SK-N-SH treated with all-trans-retinoic acid at 6 μM for 48 hours (cell line): ENCODE data around the gene RAPGEF4.

Experiments used
- ATAC-seq: fragments of 200-7000 bp; cut with Tn5 transposase; 3 replicates; pipeline ENCODE4 v1.9.1; 2020; ENCODE audit warnings: mild to moderate bottlenecking, moderate library complexity
- ARNTL ChIP-seq: fragments of 450-650 bp; formaldehyde crosslinking; IDR thresholded peaks from 2 replicates; pipeline ENCODE4 v1.5.0; 2020; ENCODE audit warnings: low read depth, mild to moderate bottlenecking, moderate library complexity, borderline replicate concordance
- CREB5 ChIP-seq: fragments of 250-450 bp; sonication (Bioruptor Pico); IDR thresholded peaks from 2 replicates; pipeline ENCODE4 v1.5.1; 2020; ENCODE audit warnings: low read depth, mild to moderate bottlenecking, moderate library complexity
- CSDC2 ChIP-seq: fragments of 250-450 bp; sonication (Bioruptor Pico); IDR thresholded peaks from 2 replicates; pipeline ENCODE4 v1.5.0; 2020; ENCODE audit warnings: mild to moderate bottlenecking, moderate library complexity
- CSRNP3 ChIP-seq: fragments of 250-450 bp; sonication (Bioruptor Pico); IDR thresholded peaks from 2 replicates; pipeline ENCODE4 v1.5.1; 2021; ENCODE audit warnings: mild to moderate bottlenecking, moderate library complexity
- ESRRG ChIP-seq: fragments of 250-450 bp; sonication (Bioruptor Pico); IDR thresholded peaks from 2 replicates; pipeline ENCODE4 v1.6.1; 2021; ENCODE audit warnings: mild to moderate bottlenecking
- GLIS3 ChIP-seq: fragments of 250-450 bp; sonication (Bioruptor Pico); IDR thresholded peaks from 2 replicates; pipeline ENCODE4 v1.5.0; 2020; ENCODE audit warnings: mild to moderate bottlenecking, moderate library complexity
- ISL1 ChIP-seq: fragments of 250-450 bp; sonication (Bioruptor Pico); IDR thresholded peaks from 2 replicates; pipeline ENCODE4 v2.1.2; 2022; ENCODE audit warnings: mild to moderate bottlenecking, moderate library complexity
- OSR1 ChIP-seq: fragments of 250-450 bp; sonication (Bioruptor Pico); IDR thresholded peaks from 2 replicates; pipeline ENCODE4 v1.8.0; 2022; ENCODE audit warnings: moderate library complexity, mild to moderate bottlenecking, inconsistent platforms
- PATZ1 ChIP-seq: fragments of 250-450 bp; sonication (Bioruptor Pico); IDR thresholded peaks from 2 replicates; pipeline ENCODE4 v1.8.0; 2020; ENCODE audit warnings: mild to moderate bottlenecking, moderate library complexity, borderline replicate concordance
- POU6F1 ChIP-seq: fragments of 250-450 bp; sonication (Bioruptor Pico); IDR thresholded peaks from 2 replicates; pipeline ENCODE4 v1.8.0; 2021; ENCODE audit warnings: low read depth, mild to moderate bottlenecking, moderate library complexity, borderline replicate concordance
- PPARA ChIP-seq: fragments of 250-450 bp; sonication (Bioruptor Pico); IDR thresholded peaks from 2 replicates; pipeline ENCODE4 v1.5.0; 2020; ENCODE audit warnings: mild to moderate bottlenecking, borderline replicate concordance
- RARB ChIP-seq: fragments of 250-450 bp; sonication (Bioruptor Pico); IDR thresholded peaks from 2 replicates; pipeline ENCODE4 v1.8.0; 2021; ENCODE audit warnings: mild to moderate bottlenecking, moderate library complexity
- SNAI2 ChIP-seq: fragments of 250-450 bp; sonication (Bioruptor Pico); IDR thresholded peaks from 2 replicates; pipeline ENCODE4 v1.5.0; 2020; ENCODE audit warnings: mild to moderate bottlenecking, moderate library complexity
- TCF4 ChIP-seq: fragments of 250-450 bp; sonication (Bioruptor Pico); IDR thresholded peaks from 2 replicates; pipeline ENCODE4 v1.8.0; 2021; ENCODE audit warnings: mild to moderate bottlenecking, moderate library complexity, borderline replicate concordance
- TOX ChIP-seq: fragments of 250-450 bp; sonication (Bioruptor Pico); IDR thresholded peaks from 2 replicates; pipeline ENCODE4 v1.8.0; 2021; ENCODE audit warnings: mild to moderate bottlenecking, moderate library complexity, borderline replicate concordance
- TSHZ2 ChIP-seq: fragments of 250-450 bp; sonication (Bioruptor Pico); IDR thresholded peaks from 2 replicates; pipeline ENCODE4 v1.5.0; 2020; ENCODE audit warnings: mild to moderate bottlenecking, moderate library complexity
- ZC3H10 ChIP-seq: fragments of 250-450 bp; sonication (Bioruptor Pico); IDR thresholded peaks from 2 replicates; pipeline ENCODE4 v1.5.1; 2021; ENCODE audit warnings: mild to moderate bottlenecking, moderate library complexity
- ZFP3 ChIP-seq: fragments of 250-450 bp; sonication (Bioruptor Pico); IDR thresholded peaks from 2 replicates; pipeline ENCODE4 v1.5.0; 2020; ENCODE audit warnings: mild to moderate bottlenecking, moderate library complexity
- ZNF565 ChIP-seq: fragments of 450-650 bp; formaldehyde crosslinking; conservative IDR thresholded peaks from 2 replicates; pipeline ENCODE4 v1.5.0; 2020; ENCODE audit warnings: low read depth, mild to moderate bottlenecking, moderate library complexity
- ZNF70 ChIP-seq: fragments of 450-650 bp; formaldehyde crosslinking; IDR thresholded peaks from 2 replicates; pipeline ENCODE4 v1.5.0; 2020; ENCODE audit warnings: mild to moderate bottlenecking, moderate library complexity
- ZNF8 ChIP-seq: fragments of 450-650 bp; formaldehyde crosslinking; IDR thresholded peaks from 2 replicates; pipeline ENCODE4 v1.5.0; 2020; ENCODE audit warnings: mild to moderate bottlenecking, moderate library complexity

RAPGEF4 gene

GRCh38 chr2:172889768-172890430 is 154.3 kb downstream of the RAPGEF4 start:
- ATAC-seq: no peak
- TF ChIP-seq ZNF70 (CRISPR knock-in tag): no peak
- no peak for TF ChIP-seq PPARA
- TF ChIP-seq CSDC2 (CRISPR knock-in tag): no peak
- TF ChIP-seq ZFP3: 0 out of 2 replicates have a peak, but pooled peaks have one; percentile 27
- TF ChIP-seq RARB (CRISPR knock-in tag): no peak
- TF ChIP-seq OSR1: no peak
- TF ChIP-seq CSRNP3: no peak
- TF ChIP-seq TSHZ2 (CRISPR knock-in tag): peak; percentile 46; the same call in 1 of the 2 replicates
- no peak for TF ChIP-seq CREB5 (CRISPR knock-in tag)
- TF ChIP-seq ESRRG (CRISPR knock-in tag): no peak
- peak; percentile 77 for TF ChIP-seq ISL1
- TF ChIP-seq ZNF565 (CRISPR knock-in tag): no peak
- no peak for TF ChIP-seq POU6F1 (CRISPR knock-in tag)
- TF ChIP-seq GLIS3 (CRISPR knock-in tag): no peak
- TF ChIP-seq PATZ1 (CRISPR knock-in tag): no peak
- no peak for TF ChIP-seq TCF4 (CRISPR knock-in tag)
- TF ChIP-seq ARNTL: no peak
- no peak for TF ChIP-seq TOX (CRISPR knock-in tag)
- TF ChIP-seq ZC3H10 (CRISPR knock-in tag): no peak
- no peak for TF ChIP-seq SNAI2 (CRISPR knock-in tag)
- TF ChIP-seq ZNF8 (CRISPR knock-in tag): 0 out of 2 replicates have a peak, but pooled peaks have one; percentile 9

- TF ChIP-seq GLIS3 (CRISPR knock-in tag) (no peak), TSHZ2 (CRISPR knock-in tag) (no peak), TOX (CRISPR knock-in tag) (no peak), ZNF8 (CRISPR knock-in tag) (no peak), RARB (CRISPR knock-in tag) (no peak), ESRRG (CRISPR knock-in tag) (no peak), SNAI2 (CRISPR knock-in tag) (no peak), OSR1 (no peak), POU6F1 (CRISPR knock-in tag) (no peak), PPARA (no peak), TCF4 (CRISPR knock-in tag) (no peak), CREB5 (CRISPR knock-in tag) (no peak), CSDC2 (CRISPR knock-in tag) (no peak), ZNF565 (CRISPR knock-in tag) (no peak), ISL1 (no peak), ZNF70 (CRISPR knock-in tag) (no peak)
- TF ChIP-seq, all 23 proteins: peak for 0
- ATAC-seq: no peak
These were observed 157.5 kb downstream of the RAPGEF4 start for GRCh38 chr2:172893111-172893510.
